ENCODE measurements around the gene OSBPL9.

OSBPL9 gene

GRCh38 chr1:51733793-51734522 is 117.1 kb downstream of the OSBPL9 start:
- no peak for DNase-seq (ENCODE audit: low read depth in 3 of 3, low spot score in 1 of 3)

GRCh38 chr1:51734896-51735745 is 118.2 kb downstream of the OSBPL9 start:
- no peak for DNase-seq (ENCODE audit: low read depth in 3 of 3, low spot score in 1 of 3)

GRCh38 chr1:51735746-51736254 is 118.9 kb downstream of the OSBPL9 start:
- DNase-seq (ENCODE audit: low read depth in 3 of 3, low spot score in 1 of 3): no peak

- no peak for DNase-seq (ENCODE audit: low read depth in 3 of 3, low spot score in 1 of 3)
These were observed 119.8 kb downstream of the OSBPL9 start for GRCh38 chr1:51736702-51737101.

- no peak for DNase-seq (ENCODE audit: low read depth in 3 of 3, low spot score in 1 of 3)
These were observed 121.8 kb downstream of the OSBPL9 start for GRCh38 chr1:51738681-51739080.

GRCh38 chr1:51740652-51741051 is 123.8 kb downstream of the OSBPL9 start:
- DNase-seq (ENCODE audit: low read depth in 3 of 3, low spot score in 1 of 3): no peak

GRCh38 chr1:51741121-51741681 is 124.3 kb downstream of the OSBPL9 start:
- DNase-seq (ENCODE audit: low read depth in 3 of 3, low spot score in 1 of 3): no peak

- no peak for DNase-seq (ENCODE audit: low read depth in 3 of 3, low spot score in 1 of 3)
These were observed 127.8 kb downstream of the OSBPL9 start for GRCh38 chr1:51744506-51745303.

- no peak for DNase-seq (ENCODE audit: low read depth in 3 of 3, low spot score in 1 of 3)
These were observed 128.3 kb downstream of the OSBPL9 start for GRCh38 chr1:51745304-51745570.

GRCh38 chr1:51749151-51749550 is 132.3 kb downstream of the OSBPL9 start:
- DNase-seq (ENCODE audit: low read depth in 3 of 3, low spot score in 1 of 3): no peak

- DNase-seq (ENCODE audit: low read depth in 3 of 3, low spot score in 1 of 3): no peak
These were observed 133.3 kb downstream of the OSBPL9 start for GRCh38 chr1:51750218-51750617.

- no peak for DNase-seq (ENCODE audit: low read depth in 3 of 3, low spot score in 1 of 3)
These were observed 133.8 kb downstream of the OSBPL9 start for GRCh38 chr1:51750729-51751128.

GRCh38 chr1:51752073-51752948 is 135.4 kb downstream of the OSBPL9 start:
- DNase-seq (ENCODE audit: low read depth in 3 of 3, low spot score in 1 of 3): no peak

- no peak for DNase-seq (ENCODE audit: low read depth in 3 of 3, low spot score in 1 of 3)
These were observed 137.1 kb downstream of the OSBPL9 start for GRCh38 chr1:51753969-51754368.

GRCh38 chr1:51754666-51755065 is 137.8 kb downstream of the OSBPL9 start:
- no peak for DNase-seq (ENCODE audit: low read depth in 3 of 3, low spot score in 1 of 3)

- DNase-seq (ENCODE audit: low read depth in 3 of 3, low spot score in 1 of 3): no peak
These were observed 138.5 kb downstream of the OSBPL9 start for GRCh38 chr1:51755437-51755836.

- DNase-seq (ENCODE audit: low read depth in 3 of 3, low spot score in 1 of 3): no peak
These were observed 139.4 kb downstream of the OSBPL9 start for GRCh38 chr1:51756290-51756689.

GRCh38 chr1:51758310-51758709 is 141.4 kb downstream of the OSBPL9 start:
- no peak for DNase-seq (ENCODE audit: low read depth in 3 of 3, low spot score in 1 of 3)

- DNase-seq (ENCODE audit: low read depth in 3 of 3, low spot score in 1 of 3): no peak
These were observed 144.0 kb downstream of the OSBPL9 start for GRCh38 chr1:51760872-51761271.

GRCh38 chr1:51761351-51761750 is 144.5 kb downstream of the OSBPL9 start:
- DNase-seq (ENCODE audit: low read depth in 3 of 3, low spot score in 1 of 3): no peak
